Activated CD8-positive, alpha-beta memory T cell treated with anti-CD3 and anti-CD28 coated beads, Interleukin-2, amount 50 U/mL, for 24 hours (primary cell): ENCODE results near the gene PRAMEF10.
"Not testable (repeated sequence)": the region's sequence is repeated elsewhere in the genome, so short reads cannot be mapped to it uniquely, and the experiment has no call there.

Experiments used
- DNase-seq: peaks from one replicate; pipeline ENCODE4 v3.0.0-alpha.2; 2020; ENCODE audit errors: extremely low read depth

Gene PRAMEF10, protein sequence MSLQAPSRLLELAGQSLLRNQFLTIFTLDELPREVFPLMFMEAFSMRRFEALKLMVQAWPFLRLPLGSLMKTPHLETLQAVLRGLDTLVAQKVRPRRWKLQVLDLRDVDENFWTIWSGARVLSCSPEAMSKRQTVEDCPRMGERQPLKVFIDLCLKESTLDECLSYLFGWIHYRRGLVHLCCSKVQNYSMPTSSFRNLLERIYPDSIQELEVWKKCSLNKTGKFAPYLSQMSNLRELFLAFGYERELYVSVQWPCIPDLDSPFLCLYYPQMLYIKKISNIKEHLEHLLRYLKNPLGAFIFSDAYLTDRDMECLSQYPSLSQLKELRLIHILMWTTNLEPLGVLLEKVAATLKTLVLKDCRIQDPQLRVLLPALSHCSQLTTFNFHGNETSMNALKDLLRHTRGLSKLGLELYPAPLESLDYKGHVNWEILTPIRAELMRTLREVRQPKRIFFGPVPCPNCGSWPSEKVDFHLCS

DNA sequence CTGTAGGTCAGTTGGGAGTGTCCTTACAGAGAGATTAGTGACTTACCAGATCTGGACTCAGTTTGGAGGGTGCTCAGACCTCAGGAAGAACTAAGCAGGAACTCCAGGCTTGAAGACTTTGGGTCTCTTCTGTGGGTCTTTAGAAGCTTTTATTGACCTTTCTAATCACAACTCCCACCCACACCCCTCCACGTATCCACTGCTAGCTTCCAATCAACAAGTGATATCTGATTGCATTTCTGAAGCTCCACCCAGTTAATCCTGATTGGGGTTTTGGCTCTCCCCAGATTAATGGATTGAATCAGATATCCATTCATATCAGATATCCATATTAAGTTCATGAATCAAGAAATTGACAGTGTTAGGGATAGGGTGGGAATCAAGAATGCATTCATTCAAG is at the start of gene PRAMEF10:
Gene PRAMEF10 (minus strand): TSS at position 101 of the 400 bp plus-strand sequence. CDS start 2,423 bp downstream, outside the sequence.
- not testable (repeated sequence) for DNase-seq

DNA sequence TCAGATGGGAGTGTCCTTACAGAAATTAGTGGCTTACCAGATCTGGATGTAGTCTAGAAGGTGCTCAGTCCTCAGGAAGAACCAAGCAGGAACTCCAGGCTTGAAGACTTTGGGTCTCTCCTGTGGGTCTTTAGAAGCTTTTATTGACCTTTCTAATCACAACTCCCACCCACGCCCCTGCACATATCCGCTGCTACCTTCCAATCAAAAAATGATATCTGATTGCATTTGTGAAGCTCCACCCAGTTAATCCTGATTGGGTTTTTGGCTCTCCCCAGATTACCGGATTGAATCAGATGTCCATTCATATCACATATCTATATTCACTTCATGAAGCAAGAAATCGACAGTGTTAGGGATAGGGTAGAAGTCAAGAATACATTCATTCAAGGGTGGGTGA is 49.4 kb upstream of the PRAMEF10 start, which contains the start of gene PRAMEF6:
Gene PRAMEF6 (minus strand): TSS at position 101 of the 400 bp plus-strand sequence. CDS start 5,062 bp downstream, outside the sequence.
- DNase-seq = not testable (repeated sequence)

DNA sequence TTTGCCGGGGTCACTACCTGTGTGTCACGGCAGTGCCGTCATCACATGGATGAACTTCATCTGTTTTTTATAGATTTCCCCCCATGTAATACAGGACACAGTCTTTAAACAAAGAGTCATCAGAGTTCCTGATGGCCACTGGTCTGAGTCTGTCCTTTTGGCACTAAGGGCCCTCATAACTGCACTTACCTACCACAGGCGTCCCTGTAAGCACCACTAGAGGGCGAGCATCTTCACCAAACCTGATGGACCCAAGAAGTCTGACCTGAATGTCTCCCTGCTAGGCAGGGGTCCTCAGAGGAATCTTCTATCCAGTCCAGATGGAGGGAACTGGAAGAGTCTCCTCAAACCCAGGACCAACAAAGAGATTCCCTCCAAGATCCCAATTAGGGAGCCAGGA is 26.3 kb upstream of the PRAMEF10 start:
- DNase-seq = not testable (repeated sequence)

DNA sequence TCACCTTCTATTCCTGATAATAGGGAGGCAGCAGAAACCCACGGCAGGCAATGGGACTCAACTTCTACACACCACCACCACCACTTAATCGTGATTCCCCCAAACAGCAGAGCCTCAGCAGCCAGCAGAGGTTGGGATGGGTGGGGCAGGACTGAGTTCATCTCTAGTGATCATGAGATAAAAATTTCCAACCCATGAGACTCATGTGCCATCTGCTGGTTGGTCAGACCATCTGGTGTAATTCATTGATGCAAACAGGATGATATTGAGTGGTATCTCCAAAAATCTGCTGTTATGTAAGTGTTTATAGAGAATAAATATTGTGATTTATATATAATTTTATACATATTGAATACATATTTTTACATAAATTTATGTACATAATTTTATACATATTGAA is 23.7 kb upstream of the PRAMEF10 start:
- DNase-seq = not testable (repeated sequence)

DNA sequence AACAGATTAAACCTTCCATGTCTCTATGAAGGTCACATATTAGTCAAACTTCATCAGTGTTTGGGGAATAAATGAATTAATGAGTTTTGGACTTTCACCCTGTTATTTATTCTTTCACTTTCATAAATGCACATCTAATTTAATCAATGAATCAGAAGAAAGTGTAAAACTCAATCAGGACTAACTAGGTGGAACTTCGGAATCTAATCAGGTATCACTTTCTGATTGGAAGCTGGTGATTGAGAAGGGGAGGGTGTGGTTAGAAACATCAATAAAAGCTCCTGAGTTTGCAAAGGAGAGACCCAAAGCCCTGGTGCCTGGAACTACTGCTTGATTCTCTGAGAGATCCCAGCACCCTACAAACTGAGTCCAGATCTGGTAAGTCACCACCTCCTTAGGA is 18.2 kb upstream of the PRAMEF10 start, which contains the start of gene PRAMEF7:
Gene PRAMEF7 (plus strand): TSS at position 301 of the 400 bp plus-strand sequence. CDS start 1,083 bp downstream, outside the sequence.
- DNase-seq = not testable (repeated sequence)

DNA sequence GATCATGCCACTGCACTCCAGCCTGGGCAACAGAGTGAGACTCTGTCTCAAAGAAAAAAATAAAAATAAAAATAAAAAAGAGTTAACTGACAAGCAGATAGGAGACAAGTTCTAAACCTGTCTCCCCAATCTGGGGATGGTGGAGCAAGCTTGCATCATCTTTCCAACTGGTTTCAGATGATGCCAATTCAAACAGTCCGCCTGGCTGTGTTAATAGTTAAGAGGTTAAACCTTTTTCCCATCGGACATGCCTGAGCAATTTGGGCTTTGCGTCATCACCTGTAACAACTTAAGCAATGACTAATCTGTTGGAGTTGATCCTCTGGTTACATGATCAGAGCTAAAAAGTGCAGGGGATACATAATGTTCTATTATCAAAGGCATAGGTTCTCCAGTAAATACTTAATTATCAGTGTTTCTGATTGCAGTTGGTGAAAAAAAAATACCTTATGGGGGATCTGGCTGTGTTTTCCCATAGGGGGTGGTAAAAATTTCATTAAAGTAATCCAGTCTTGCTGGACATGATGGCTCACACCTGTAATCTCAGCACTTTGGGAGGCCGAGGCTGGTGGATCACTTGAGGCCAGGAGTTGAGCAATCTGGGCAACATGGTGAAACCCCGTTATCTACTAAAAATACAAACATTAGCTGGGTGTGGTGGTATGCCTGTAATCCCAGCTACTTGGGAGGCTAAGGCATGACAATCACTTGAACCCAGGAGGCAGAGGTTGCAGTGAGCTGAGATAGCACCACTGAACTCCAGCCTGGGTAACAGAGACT is 5.9 kb upstream of the PRAMEF10 start:
- DNase-seq = not testable (repeated sequence)

DNA sequence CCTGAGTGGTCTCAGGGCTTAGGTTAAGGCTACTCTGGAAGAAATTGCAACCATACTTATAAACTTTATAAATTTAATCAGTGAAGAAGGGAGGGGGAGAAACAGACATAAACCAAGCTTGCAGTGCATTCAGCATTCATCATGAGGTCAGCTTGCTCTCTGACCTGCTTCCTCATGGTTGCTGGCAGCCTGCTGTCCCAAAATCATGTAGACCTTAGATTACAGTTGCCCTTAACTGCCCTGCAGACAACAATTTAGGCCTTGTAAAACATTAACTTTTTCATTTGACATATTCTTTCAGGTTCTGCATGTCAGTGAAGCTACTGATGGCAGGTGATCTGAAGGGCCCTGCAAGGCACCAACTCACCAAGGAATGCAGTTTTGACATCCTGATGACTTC is 1.1 kb upstream of the PRAMEF10 start:
- not testable (repeated sequence) for DNase-seq

DNA sequence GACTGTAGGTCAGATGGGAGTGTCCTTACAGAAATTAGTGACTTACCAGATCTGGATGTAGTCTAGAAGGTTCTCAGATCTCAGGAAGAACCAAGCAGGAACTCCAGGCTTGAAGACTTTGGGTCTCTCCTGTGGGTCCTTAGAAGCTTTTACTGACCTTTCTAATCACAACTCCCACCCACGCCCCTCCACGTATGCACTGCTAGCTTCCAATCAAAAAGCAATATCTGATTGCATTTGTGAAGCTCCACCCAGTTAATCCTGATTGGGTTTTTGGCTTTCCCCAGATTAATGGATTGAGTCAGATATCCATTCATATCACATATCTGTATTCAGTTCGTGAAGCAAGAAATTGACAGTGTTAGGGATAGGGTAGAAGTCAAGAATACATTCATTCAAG is 12.0 kb downstream of the PRAMEF10 start, which contains the start of gene PRAMEF4:
Gene PRAMEF4 (minus strand): TSS at position 101 of the 400 bp plus-strand sequence. CDS start 2,807 bp downstream, outside the sequence.
- not testable (repeated sequence) for DNase-seq

DNA sequence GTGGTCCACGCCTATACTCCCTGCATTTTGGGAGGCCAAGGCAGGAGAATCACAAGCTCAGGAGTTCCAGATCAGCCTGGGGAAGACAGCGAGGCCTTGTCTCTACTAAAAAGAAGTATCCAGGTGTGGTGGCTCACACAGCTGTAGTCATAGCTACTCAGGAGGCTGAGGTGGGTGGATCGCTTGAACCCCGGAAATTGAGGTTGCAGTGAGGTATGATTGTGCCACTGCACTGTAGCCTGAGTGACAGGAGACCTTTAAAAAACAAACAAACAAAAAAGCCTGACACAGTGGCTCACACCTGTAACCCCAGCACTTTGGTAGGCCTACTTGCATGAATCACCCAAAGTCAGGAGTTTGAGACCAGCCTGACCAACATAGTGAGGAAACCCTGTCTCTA is 19.6 kb downstream of the PRAMEF10 start:
- not testable (repeated sequence) for DNase-seq

DNA sequence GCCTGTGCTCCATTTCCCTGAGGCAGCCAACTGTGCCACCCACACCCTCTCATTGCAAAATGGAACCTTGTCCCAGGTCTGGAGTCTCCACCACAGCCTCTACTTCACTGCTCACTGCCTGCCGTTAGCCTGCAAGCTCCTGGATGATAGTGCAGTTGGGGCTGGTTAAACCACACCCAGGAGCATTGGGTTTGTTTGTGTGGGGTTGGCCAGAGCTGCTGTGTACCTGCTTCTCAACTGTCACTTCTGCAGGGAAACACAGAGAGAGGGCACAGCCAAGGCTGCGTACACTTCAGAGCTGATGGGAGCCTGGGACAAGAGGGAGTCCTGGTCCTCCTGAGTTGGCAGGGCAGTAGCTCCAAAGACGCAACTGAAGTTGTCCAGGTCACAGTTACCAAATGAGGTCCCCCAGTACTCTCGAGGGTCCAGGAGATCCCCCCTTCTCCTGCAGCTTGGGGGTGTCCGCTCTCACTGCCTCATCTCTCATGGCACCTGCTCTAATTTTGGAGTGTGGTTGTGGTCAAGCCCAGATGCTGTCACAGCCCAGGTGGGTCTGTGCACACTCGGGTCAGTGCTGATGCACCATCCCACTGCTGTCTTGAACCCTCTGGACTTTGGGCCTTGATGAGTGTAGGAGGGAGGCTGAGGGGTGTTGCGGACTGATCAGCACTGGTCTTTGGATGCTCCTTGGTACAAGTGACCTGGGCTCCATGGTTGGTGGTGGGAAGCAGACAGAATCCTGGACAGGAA is 34.8 kb downstream of the PRAMEF10 start:
- not testable (repeated sequence) for DNase-seq

DNA sequence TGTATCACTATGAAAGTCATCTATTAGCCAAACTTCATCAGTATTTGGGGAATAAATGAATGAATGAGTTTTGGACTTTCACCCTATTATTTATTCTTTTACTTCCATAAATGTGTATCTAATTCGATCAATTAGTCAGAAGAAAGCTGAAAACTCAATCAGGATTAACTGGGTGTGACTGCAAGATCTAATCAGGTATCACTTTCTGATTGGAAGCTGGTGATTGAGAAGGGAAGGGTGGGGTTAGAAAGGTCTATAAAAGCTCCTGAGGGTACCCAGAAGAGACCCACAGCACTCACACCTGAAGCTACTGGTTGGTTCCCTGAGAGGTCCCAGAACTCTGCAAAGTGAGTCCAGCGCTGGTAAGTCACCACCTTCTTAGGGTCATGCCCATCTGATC is 41.3 kb downstream of the PRAMEF10 start, which contains the start of gene PRAMEF2:
Gene PRAMEF2 (plus strand): TSS at position 301 of the 400 bp plus-strand sequence. CDS start 1,924 bp downstream, outside the sequence.
- DNase-seq = not testable (repeated sequence)

DNA sequence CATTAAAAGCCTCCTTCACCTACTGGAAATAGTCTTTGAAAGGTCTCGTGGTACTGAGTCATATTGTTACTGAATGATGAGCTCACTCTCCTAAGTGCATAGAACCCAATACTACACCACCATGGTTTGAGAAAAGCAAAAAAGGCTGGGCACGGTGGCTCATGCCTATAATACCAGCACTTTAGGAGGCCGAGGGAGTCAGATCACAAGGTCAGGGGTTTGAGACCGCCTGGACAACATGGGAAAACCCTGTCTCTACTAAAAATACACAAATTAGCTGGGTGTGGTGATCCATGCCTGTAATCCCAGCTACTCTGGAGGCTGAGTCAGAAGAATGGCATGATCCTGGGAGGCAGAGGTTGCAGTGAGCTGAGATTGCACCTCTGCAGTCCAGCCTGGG is 46.3 kb downstream of the PRAMEF10 start:
- no peak for DNase-seq

DNA sequence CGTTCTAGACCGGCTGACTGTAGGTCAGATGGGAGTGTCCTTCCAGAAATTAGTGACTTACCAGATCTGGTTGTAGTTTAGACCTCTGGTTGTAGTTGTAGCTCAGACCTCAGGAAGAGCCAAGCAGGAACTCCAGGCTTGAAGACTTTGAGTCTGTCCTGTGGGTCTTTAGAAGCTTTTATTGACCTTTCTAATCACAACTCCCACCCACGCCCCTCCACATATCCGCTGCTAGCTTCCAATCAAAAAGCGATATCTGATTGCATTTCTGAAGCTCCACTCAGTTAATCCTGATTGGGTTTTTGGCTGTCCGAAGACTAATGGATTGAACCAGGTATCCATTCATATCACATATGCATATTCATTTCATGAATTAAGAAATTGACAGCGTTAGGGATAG is 49.5 kb downstream of the PRAMEF10 start, which contains the start of gene HNRNPCL1:
Gene HNRNPCL1 (minus strand): TSS at position 101 of the 400 bp plus-strand sequence. CDS start 431 bp downstream, outside the sequence.
- DNase-seq = not testable (repeated sequence)
